Natural killer cell (primary cell): ENCODE data around the gene NR6A1. TPM values are rescaled to one million over a fixed set of nuclear protein-coding genes. Genes with fewer than 3 reads are reported as not detected.

Experiments
- ATAC-seq, 3 donors: fragments of 150-1000 bp in 2 of 3; fragments of 200-7000 bp in 1 of 3; cut with Tn5 transposase; 1 replicate in 1 of 3; 2 replicates in 2 of 3; pipeline ENCODE4 v1.10.0; 2021; ENCODE audit warnings: mild to moderate bottlenecking in 2 of 3, moderate library complexity in 2 of 3
- DNase-seq, 2 donors: peaks; one replicate each; pipeline versions ENCODE4 v3.0.0 to v3.0.0-alpha.2; 2013 to 2021; ENCODE audit warnings: mixed read lengths in 1 of 2
- H3K27ac ChIP-seq: one replicate; pipeline ENCODE4 v1.5.1; 2013; ENCODE audit warnings: mild to moderate bottlenecking, low read length
- H3K27me3 ChIP-seq: one replicate; pipeline ENCODE4 v1.6.1; 2013; ENCODE audit warnings: low read length; ENCODE audit not compliant: control insufficient read depth, insufficient read depth
- H3K36me3 ChIP-seq: one replicate; pipeline ENCODE4 v1.6.1; 2013; ENCODE audit warnings: low read length; ENCODE audit not compliant: control insufficient read depth, insufficient read depth
- H3K4me1 ChIP-seq: one replicate; pipeline ENCODE4 v1.6.1; 2013; ENCODE audit warnings: low read length; ENCODE audit not compliant: control insufficient read depth, insufficient read depth
- H3K4me3 ChIP-seq: one replicate; pipeline ENCODE4 v1.5.1; 2013; ENCODE audit warnings: low read length
- H3K9me3 ChIP-seq: one replicate; pipeline ENCODE4 v1.6.1; 2013; ENCODE audit warnings: low read length; ENCODE audit not compliant: control insufficient read depth, insufficient read depth
- H3K27ac Mint-ChIP-seq, 2 donors: one replicate each; pipeline ENCODE4 v1.8.0; 2022; ENCODE audit warnings: mild to moderate bottlenecking in 2 of 2, mixed read lengths in 2 of 2, moderate library complexity in 1 of 2
- H3K27me3 Mint-ChIP-seq, 2 donors: one replicate each; pipeline ENCODE4 v1.8.0; 2022; ENCODE audit warnings: low read depth in 2 of 2, mixed read lengths in 2 of 2
- H3K36me3 Mint-ChIP-seq: one replicate; pipeline ENCODE4 v1.8.0; 2022; ENCODE audit warnings: mixed read lengths
- H3K4me1 Mint-ChIP-seq, 2 donors: one replicate each; pipeline ENCODE4 v1.8.0; 2022; ENCODE audit warnings: mixed read lengths in 2 of 2
- H3K4me3 Mint-ChIP-seq: one replicate; pipeline ENCODE4 v1.8.0; 2022; ENCODE audit warnings: mild to moderate bottlenecking, moderate library complexity, mixed read lengths
- H3K9me3 Mint-ChIP-seq, 2 donors: one replicate each; pipeline ENCODE4 v1.8.0; 2022; ENCODE audit warnings: mixed read lengths in 2 of 2
- WGBS: methylation state at CpG from one replicate; pipeline ENCODE4 v1.1.7; 2013; ENCODE audit warnings: missing lambda C conversion rate; ENCODE audit not compliant: insufficient coverage; 5-methylcytosine and 5-hydroxymethylcytosine counted together
- intact Hi-C: fragments of 100-400 bp; cut with micrococcal nuclease; formaldehyde crosslinking; loops from one replicate; pipeline ENCODE4 v1.14.2; 2022
- total RNA-seq, 4 donors: library from RNA; stranded (reverse); fragments of 120-200 nt in 1 of 4; gene quantifications; one replicate each; pipeline versions ENCODE4 v1.2.3 to v1.2.4, GENCODE V29; 2013 to 2022
- TF ChIP-seq, protein P1 (sequence below): fragments of 200-600 bp; IDR thresholded peaks from one replicate; pipeline ENCODE4 v1.8.0; 2022; ENCODE audit warnings: antibody characterized with exemption

Gene NR6A1
- total RNA-seq, 3 donors from 2014 or later (not counting 1 experiment from before 2014, with no cell fraction given), result 0.07 to 0.75 (median 0.49) TPM

DNA sequence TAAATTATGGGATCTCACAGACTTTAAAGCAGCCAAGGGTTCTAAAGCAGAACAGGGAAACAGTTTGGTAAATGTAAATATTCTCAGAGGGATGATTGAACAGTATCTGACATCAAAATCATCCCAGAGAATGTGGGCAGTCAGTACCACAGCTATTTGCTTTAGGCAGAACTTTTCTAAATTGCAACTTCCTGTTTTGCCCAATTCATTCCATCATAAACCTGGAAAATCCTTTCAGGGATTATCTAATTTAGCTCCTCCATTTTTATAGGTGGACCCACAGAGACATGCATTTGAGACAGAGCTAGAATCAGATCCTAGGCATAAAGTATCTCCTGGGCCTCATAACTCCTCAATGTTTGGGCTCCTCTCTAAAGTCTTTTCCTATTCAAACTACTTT lies 12.4 kb downstream of the NR6A1 start:
- Histone ChIP-seq H3K4me1 (no peaks in the 10 kb centered on the region), H3K27me3 (peaks cover 24% of the 10 kb centered on the region), H3K27ac (no peak overlapping the region), H3K36me3 (no peaks in the 10 kb centered on the region), H3K9me3 (no peaks in the 10 kb centered on the region), H3K4me3 (no peak overlapping the region)
- no peaks in the 10 kb centered on the region for H3K9me3 Mint-ChIP-seq
- peaks cover 51 to 86% of the 10 kb centered on the region in 2 donors for H3K27me3 Mint-ChIP-seq
- ATAC-seq (no peak), DNase-seq (no peak)
- H3K4me3 Mint-ChIP-seq, result no peak overlapping the region
- H3K4me1 Mint-ChIP-seq, result no peaks in the 10 kb centered on the region
- no peaks in the 10 kb centered on the region for H3K36me3 Mint-ChIP-seq
- TF ChIP-seq, protein P1, sequence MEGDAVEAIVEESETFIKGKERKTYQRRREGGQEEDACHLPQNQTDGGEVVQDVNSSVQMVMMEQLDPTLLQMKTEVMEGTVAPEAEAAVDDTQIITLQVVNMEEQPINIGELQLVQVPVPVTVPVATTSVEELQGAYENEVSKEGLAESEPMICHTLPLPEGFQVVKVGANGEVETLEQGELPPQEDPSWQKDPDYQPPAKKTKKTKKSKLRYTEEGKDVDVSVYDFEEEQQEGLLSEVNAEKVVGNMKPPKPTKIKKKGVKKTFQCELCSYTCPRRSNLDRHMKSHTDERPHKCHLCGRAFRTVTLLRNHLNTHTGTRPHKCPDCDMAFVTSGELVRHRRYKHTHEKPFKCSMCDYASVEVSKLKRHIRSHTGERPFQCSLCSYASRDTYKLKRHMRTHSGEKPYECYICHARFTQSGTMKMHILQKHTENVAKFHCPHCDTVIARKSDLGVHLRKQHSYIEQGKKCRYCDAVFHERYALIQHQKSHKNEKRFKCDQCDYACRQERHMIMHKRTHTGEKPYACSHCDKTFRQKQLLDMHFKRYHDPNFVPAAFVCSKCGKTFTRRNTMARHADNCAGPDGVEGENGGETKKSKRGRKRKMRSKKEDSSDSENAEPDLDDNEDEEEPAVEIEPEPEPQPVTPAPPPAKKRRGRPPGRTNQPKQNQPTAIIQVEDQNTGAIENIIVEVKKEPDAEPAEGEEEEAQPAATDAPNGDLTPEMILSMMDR, result no peak
- intact Hi-C loops, result no loop called here
- no peak overlapping the region for H3K27ac Mint-ChIP-seq

GRCh38 chr9:124758061-124758460 lies 13.1 kb downstream of the NR6A1 start:
- Mint-ChIP-seq H3K27me3 (peaks cover 47 to 83% of the 10 kb centered on the region in 2 donors), H3K4me1 (no peaks in the 10 kb centered on the region), H3K9me3 (no peaks in the 10 kb centered on the region), H3K4me3 (no peak overlapping the region), H3K27ac (no peak overlapping the region), H3K36me3 (no peaks in the 10 kb centered on the region)
- H3K4me1 ChIP-seq, result no peaks in the 10 kb centered on the region
- 13% methylated on average over 3 of the region's 3 CpGs for WGBS
- H3K27ac ChIP-seq, result no peak overlapping the region
- no peak for ATAC-seq
- TF ChIP-seq, protein P1, result no peak
- no peak for DNase-seq
- H3K36me3 ChIP-seq, result no peaks in the 10 kb centered on the region
- intact Hi-C loops, result no loop called here
- H3K9me3 ChIP-seq, result no peaks in the 10 kb centered on the region
- H3K27me3 ChIP-seq, result peaks cover 20% of the 10 kb centered on the region
- H3K4me3 ChIP-seq, result no peak overlapping the region

DNA sequence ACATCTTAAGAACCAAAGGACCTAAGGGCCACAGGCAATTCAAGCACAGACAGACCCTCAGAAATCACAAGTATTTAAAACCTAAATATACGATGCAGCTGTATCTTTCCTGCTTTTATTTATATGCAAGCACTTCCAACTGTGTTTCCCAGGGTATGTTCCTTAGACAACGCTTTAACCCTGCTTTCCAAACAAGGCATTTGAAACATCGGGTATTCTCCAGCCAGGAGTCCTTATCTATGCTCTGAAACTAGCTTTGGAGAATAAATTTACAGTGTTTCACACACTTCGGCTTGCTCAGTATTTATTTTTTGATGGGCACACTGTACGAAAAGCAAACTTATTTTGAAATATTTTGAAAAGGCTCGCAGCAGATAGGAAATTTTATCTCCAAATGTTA lies 13.5 kb downstream of the NR6A1 start:
- intact Hi-C loops, result no loop called here
- TF ChIP-seq, protein P1, result no peak
- Mint-ChIP-seq H3K9me3 (no peaks in the 10 kb centered on the region), H3K4me1 (no peaks in the 10 kb centered on the region), H3K27ac (no peak overlapping the region), H3K36me3 (no peaks in the 10 kb centered on the region), H3K27me3 (peaks cover 44 to 83% of the 10 kb centered on the region in 2 donors), H3K4me3 (no peak overlapping the region)
- Histone ChIP-seq H3K36me3 (no peaks in the 10 kb centered on the region), H3K4me1 (no peaks in the 10 kb centered on the region), H3K4me3 (no peak overlapping the region), H3K27me3 (peaks cover 17% of the 10 kb centered on the region), H3K27ac (no peak overlapping the region), H3K9me3 (no peaks in the 10 kb centered on the region)
- ATAC-seq (no peak), DNase-seq (no peak)
- WGBS, result 35% methylated on average over 6 of the region's 6 CpGs

- Histone ChIP-seq H3K27me3 (peaks cover 18% of the 10 kb centered on the region), H3K4me1 (no peaks in the 10 kb centered on the region), H3K9me3 (no peaks in the 10 kb centered on the region), H3K27ac (no peak overlapping the region), H3K4me3 (no peak overlapping the region), H3K36me3 (no peaks in the 10 kb centered on the region)
- DNase-seq (no peak), ATAC-seq (no peak)
- Mint-ChIP-seq H3K9me3 (no peaks in the 10 kb centered on the region), H3K27ac (no peak overlapping the region), H3K27me3 (peaks cover 40 to 77% of the 10 kb centered on the region in 2 donors), H3K36me3 (no peaks in the 10 kb centered on the region), H3K4me1 (no peaks in the 10 kb centered on the region), H3K4me3 (no peak overlapping the region)
- TF ChIP-seq, protein P1, result no peak
- intact Hi-C loops, result no loop called here
- WGBS, result 88% methylated on average over 1 of the region's 2 CpGs
Observed at GRCh38 chr9:124756011-124756410, 15.1 kb downstream of the NR6A1 start.
